ENCODE data around the gene AIG1. TPM values are rescaled to one million over a fixed set of nuclear protein-coding genes. Genes with fewer than 3 reads are reported as not detected.

AIG1 gene
- total RNA-seq, 1 donor from 2014 or later: 37.1 TPM

DNA sequence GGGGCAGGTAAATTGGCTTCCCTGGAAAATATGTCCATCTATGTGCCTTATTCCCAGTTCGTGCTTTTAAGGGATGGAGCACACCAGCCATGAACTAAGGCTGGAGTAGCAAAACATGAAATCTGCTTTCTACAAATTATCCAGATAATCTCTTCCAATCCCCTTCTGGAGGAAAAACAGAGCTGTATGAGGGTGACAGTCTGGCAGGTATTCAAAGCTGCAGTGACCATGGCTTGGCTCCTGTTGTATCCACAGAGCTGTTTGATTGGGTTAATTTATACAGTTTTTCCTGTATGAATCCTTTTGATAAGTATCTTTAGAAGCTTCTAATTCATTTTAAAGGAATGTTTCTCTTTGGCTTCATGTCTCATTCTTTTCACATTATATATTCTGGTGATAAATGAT lies 144.4 kb downstream of the AIG1 start:
- no peaks in the 10 kb centered on the region for H3K27me3 Mint-ChIP-seq (ENCODE audit: insufficient read depth, low read depth)
- H2AFZ ChIP-seq (replicated peaks): no peak overlapping the region
- no peak overlapping the region for H3K9ac ChIP-seq
- no peaks in the 10 kb centered on the region for H3K36me3 ChIP-seq
- H3K4me1 ChIP-seq: no peaks in the 10 kb centered on the region
- no peak overlapping the region for H3K27ac Mint-ChIP-seq
- H3K27ac ChIP-seq: no peak overlapping the region
- H3K79me2 ChIP-seq (ENCODE audit: low read depth): no peaks in the 10 kb centered on the region
- H3K9me3 Mint-ChIP-seq: no peaks in the 10 kb centered on the region
- no peaks in the 10 kb centered on the region for H3K4me1 Mint-ChIP-seq
- H3K36me3 Mint-ChIP-seq: peaks cover 3% of the 10 kb centered on the region
- no peak for DNase-seq (ENCODE audit: low spot score)
- no peaks in the 10 kb centered on the region for H3F3A ChIP-seq (ENCODE audit: low read depth)
- H3K4me2 ChIP-seq: no peak overlapping the region
- no peak overlapping the region for H3K4me3 ChIP-seq
- H3K4me3 Mint-ChIP-seq: no peak overlapping the region
- TF ChIP-seq EZH2 (IDR thresholded peaks at IDR 0.05) (no peak), EZH2phosphoT487 (IDR thresholded peaks at IDR 0.05) (no peak)
- TF ChIP-seq, protein P1, sequence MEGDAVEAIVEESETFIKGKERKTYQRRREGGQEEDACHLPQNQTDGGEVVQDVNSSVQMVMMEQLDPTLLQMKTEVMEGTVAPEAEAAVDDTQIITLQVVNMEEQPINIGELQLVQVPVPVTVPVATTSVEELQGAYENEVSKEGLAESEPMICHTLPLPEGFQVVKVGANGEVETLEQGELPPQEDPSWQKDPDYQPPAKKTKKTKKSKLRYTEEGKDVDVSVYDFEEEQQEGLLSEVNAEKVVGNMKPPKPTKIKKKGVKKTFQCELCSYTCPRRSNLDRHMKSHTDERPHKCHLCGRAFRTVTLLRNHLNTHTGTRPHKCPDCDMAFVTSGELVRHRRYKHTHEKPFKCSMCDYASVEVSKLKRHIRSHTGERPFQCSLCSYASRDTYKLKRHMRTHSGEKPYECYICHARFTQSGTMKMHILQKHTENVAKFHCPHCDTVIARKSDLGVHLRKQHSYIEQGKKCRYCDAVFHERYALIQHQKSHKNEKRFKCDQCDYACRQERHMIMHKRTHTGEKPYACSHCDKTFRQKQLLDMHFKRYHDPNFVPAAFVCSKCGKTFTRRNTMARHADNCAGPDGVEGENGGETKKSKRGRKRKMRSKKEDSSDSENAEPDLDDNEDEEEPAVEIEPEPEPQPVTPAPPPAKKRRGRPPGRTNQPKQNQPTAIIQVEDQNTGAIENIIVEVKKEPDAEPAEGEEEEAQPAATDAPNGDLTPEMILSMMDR (IDR thresholded peaks at IDR 0.05): no peak
- H4K20me1 ChIP-seq (ENCODE audit: low read depth): no peaks in the 10 kb centered on the region
- no peaks in the 10 kb centered on the region for H3K9me3 ChIP-seq (ENCODE audit: low read depth)
- H3K27me3 ChIP-seq: no peaks in the 10 kb centered on the region

DNA sequence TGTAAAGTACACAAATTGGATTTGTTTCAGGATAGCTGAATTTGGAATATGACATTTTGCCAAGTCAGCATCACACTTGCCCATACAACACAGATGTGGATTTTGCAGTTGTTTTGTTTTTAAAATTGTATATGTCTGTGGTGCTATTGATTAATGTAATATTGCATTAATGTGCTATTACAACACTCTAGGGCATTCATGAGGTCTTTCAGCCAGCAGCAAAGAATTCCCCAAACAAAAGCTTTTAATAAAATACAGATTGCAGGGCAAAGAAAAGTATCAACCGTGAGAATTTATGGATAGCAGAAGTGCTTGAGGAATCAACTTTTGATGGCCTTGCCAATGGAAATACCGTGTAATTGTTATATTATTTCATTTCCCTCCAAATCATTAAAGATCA lies 144.9 kb downstream of the AIG1 start:
- Histone ChIP-seq H3K9ac (no peak overlapping the region), H3K4me1 (no peaks in the 10 kb centered on the region), H3K4me2 (no peak overlapping the region), H3K27me3 (no peaks in the 10 kb centered on the region), H3K4me3 (no peak overlapping the region), H4K20me1 (ENCODE audit: low read depth) (no peaks in the 10 kb centered on the region), H3K27ac (no peak overlapping the region), H3K79me2 (ENCODE audit: low read depth) (no peaks in the 10 kb centered on the region), H3F3A (ENCODE audit: low read depth) (no peaks in the 10 kb centered on the region), H3K36me3 (no peaks in the 10 kb centered on the region), H3K9me3 (ENCODE audit: low read depth) (no peaks in the 10 kb centered on the region), H2AFZ (replicated peaks) (no peak overlapping the region)
- no peak overlapping the region for H3K27ac Mint-ChIP-seq
- no peaks in the 10 kb centered on the region for H3K4me1 Mint-ChIP-seq
- TF ChIP-seq, protein P1 (IDR thresholded peaks at IDR 0.05): no peak
- TF ChIP-seq EZH2phosphoT487 (IDR thresholded peaks at IDR 0.05): no peak
- no peak for TF ChIP-seq EZH2 (IDR thresholded peaks at IDR 0.05)
- H3K9me3 Mint-ChIP-seq: no peaks in the 10 kb centered on the region
- no peaks in the 10 kb centered on the region for H3K27me3 Mint-ChIP-seq (ENCODE audit: insufficient read depth, low read depth)
- peaks cover 3% of the 10 kb centered on the region for H3K36me3 Mint-ChIP-seq
- H3K4me3 Mint-ChIP-seq: no peak overlapping the region
- DNase-seq (ENCODE audit: low spot score): no peak

DNA sequence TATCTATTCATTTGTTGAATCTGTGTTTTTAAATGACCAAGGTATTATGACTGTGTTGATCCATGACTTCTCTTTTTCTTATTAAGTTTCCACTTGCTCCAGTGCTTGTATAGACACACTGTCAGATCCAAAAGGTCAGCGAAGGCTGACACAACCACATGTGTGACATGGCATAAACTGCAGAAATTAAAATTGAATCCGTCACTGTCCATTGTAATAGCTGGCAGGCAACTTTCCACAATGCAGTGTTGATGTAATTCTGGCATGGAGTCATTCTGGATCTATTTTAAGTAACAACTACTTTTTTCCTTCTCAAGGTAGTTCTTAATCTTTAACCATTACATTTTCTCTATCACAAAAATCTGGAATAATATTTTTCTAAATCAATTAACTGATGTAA lies 145.3 kb downstream of the AIG1 start:
- Mint-ChIP-seq H3K4me1 (no peaks in the 10 kb centered on the region), H3K36me3 (peaks cover 3% of the 10 kb centered on the region), H3K4me3 (no peak overlapping the region), H3K27ac (no peak overlapping the region), H3K27me3 (ENCODE audit: insufficient read depth, low read depth) (no peaks in the 10 kb centered on the region), H3K9me3 (no peaks in the 10 kb centered on the region)
- Histone ChIP-seq H3F3A (ENCODE audit: low read depth) (no peaks in the 10 kb centered on the region), H3K4me2 (no peak overlapping the region), H4K20me1 (ENCODE audit: low read depth) (no peaks in the 10 kb centered on the region), H3K9me3 (ENCODE audit: low read depth) (no peaks in the 10 kb centered on the region), H3K4me3 (no peak overlapping the region), H2AFZ (replicated peaks) (no peak overlapping the region), H3K36me3 (no peaks in the 10 kb centered on the region), H3K4me1 (no peaks in the 10 kb centered on the region), H3K27me3 (no peaks in the 10 kb centered on the region), H3K9ac (no peak overlapping the region), H3K79me2 (ENCODE audit: low read depth) (no peaks in the 10 kb centered on the region), H3K27ac (no peak overlapping the region)
- DNase-seq (ENCODE audit: low spot score): no peak
- TF ChIP-seq, protein P1 (IDR thresholded peaks at IDR 0.05): no peak
- TF ChIP-seq EZH2phosphoT487 (IDR thresholded peaks at IDR 0.05) (no peak), EZH2 (IDR thresholded peaks at IDR 0.05) (no peak)
